Keratinocyte (primary cell): ENCODE results near the gene HDAC9. TPM values are rescaled to one million over a fixed set of nuclear protein-coding genes. Genes with fewer than 3 reads are reported as not detected.

Experiments
- DNase-seq: peaks from one replicate; pipeline ENCODE4 v3.0.0-alpha.2; 2011; ENCODE audit warnings: low read depth, missing footprints, low spot score
- FAIRE-seq: peaks from 2 replicates; lab custom pipeline; 2011; peaks lifted over from hg19 to GRCh38; lab: Jason Lieb, UNC
- H2AFZ ChIP-seq: 2 replicates; pipeline ENCODE4 v1.6.0; 2012; ENCODE audit warnings: low read length, control low read depth, inconsistent platforms; ENCODE audit not compliant: control insufficient read depth
- H3K27ac ChIP-seq: 2 replicates; pipeline ENCODE4 v1.5.1; 2011; ENCODE audit warnings: low read length; ENCODE audit not compliant: control insufficient read depth, insufficient read depth
- H3K27me3 ChIP-seq: 3 replicates; pipeline ENCODE4 v1.6.0; 2011; ENCODE audit warnings: low read length; ENCODE audit not compliant: control insufficient read depth, insufficient read depth; ENCODE audit errors: extremely low read depth
- H3K36me3 ChIP-seq, 2 experiments: 2 replicates in 1 of 2; 3 replicates in 1 of 2; pipeline ENCODE4 v1.5.1; 2011; ENCODE audit warnings: low read length in 2 of 2, mild to moderate bottlenecking in 1 of 2; ENCODE audit not compliant: control insufficient read depth in 2 of 2, insufficient read depth in 2 of 2; ENCODE audit errors: extremely low read depth in 1 of 2
- H3K4me1 ChIP-seq: 3 replicates; pipeline ENCODE4 v1.5.1; 2011; ENCODE audit warnings: low read length; ENCODE audit not compliant: control insufficient read depth, insufficient read depth; ENCODE audit errors: extremely low read depth
- H3K4me2 ChIP-seq: 3 replicates; pipeline ENCODE4 v1.6.0; 2011; ENCODE audit warnings: low read depth, low read length; ENCODE audit not compliant: control insufficient read depth, insufficient read depth; ENCODE audit errors: extremely low read depth
- H3K4me3 ChIP-seq, 3 experiments: fragments of 200-600 bp in 1 of 3; sonication (generic) in 1 of 3; 2 replicates in 2 of 3; 3 replicates in 1 of 3; pipeline ENCODE4 v1.5.1; 2011 to 2016; ENCODE audit warnings: low read length in 3 of 3, mild to moderate bottlenecking in 3 of 3, control low read depth in 2 of 3, inconsistent platforms in 1 of 3, low read depth in 1 of 3, mixed read lengths in 1 of 3, mixed run types in 1 of 3, moderate library complexity in 1 of 3; ENCODE audit not compliant: control insufficient read depth in 2 of 3, insufficient read depth in 2 of 3; ENCODE audit errors: extremely low read depth in 1 of 3
- H3K79me2 ChIP-seq: 2 replicates; pipeline ENCODE4 v1.6.0; 2012; ENCODE audit warnings: low read length; ENCODE audit not compliant: control insufficient read depth, insufficient read depth
- H3K9ac ChIP-seq: 3 replicates; pipeline ENCODE4 v1.6.0; 2011; ENCODE audit warnings: low read length; ENCODE audit not compliant: control insufficient read depth, insufficient read depth; ENCODE audit errors: extremely low read depth
- H3K9me1 ChIP-seq: 3 replicates; pipeline ENCODE4 v1.6.0; 2011; ENCODE audit warnings: low read length; ENCODE audit not compliant: control insufficient read depth, insufficient read depth; ENCODE audit errors: extremely low read depth
- H3K9me3 ChIP-seq: 2 replicates; pipeline ENCODE4 v1.5.1; 2012; ENCODE audit warnings: low read depth, low read length; ENCODE audit not compliant: control insufficient read depth
- H4K20me1 ChIP-seq: 3 replicates; pipeline ENCODE4 v1.6.0; 2011; ENCODE audit warnings: low read length; ENCODE audit not compliant: control insufficient read depth, insufficient read depth; ENCODE audit errors: extremely low read depth
- EZH2 ChIP-seq: IDR thresholded peaks from one replicate; pipeline ENCODE4 v1.6.1; 2012; ENCODE audit warnings: inconsistent platforms, mild to moderate bottlenecking, low read length, moderate library complexity
- dilution Hi-C: fragments of 300-500 bp; cut with MboI; formaldehyde crosslinking; loops from one replicate; pipeline ENCODE4 v1.7.0; 2020; ENCODE audit warnings: low sequenced_read_pairs; ENCODE audit not compliant: extremely low pct_ligation_motif_present
- polyA plus RNA-seq, 5 experiments: library from polyadenylated mRNA; depleted of rRNA in 3 of 5; stranded (reverse) in 3 of 5; stranded (forward) in 1 of 5; unstranded in 1 of 5; fragments of >200 nt; gene quantifications; 1 replicate in 1 of 5; 2 replicates in 3 of 5; 3 replicates in 1 of 5; pipeline versions ENCODE4 v1.2.1 to v1.2.3, GENCODE V29; 2011 to 2012; ENCODE audit warnings: missing spikeins in 2 of 5, low read depth in 1 of 5, low replicate concordance in 1 of 5
- TF ChIP-seq, protein P1 (sequence below), 3 experiments: IDR thresholded peaks in 1 of 3; conservative IDR thresholded peaks in 1 of 3; optimal IDR thresholded peaks in 1 of 3; 2 replicates in 2 of 3; 3 replicates in 1 of 3; pipeline versions ENCODE3 to v1.5.1; 2011; ENCODE audit warnings: low read length in 3 of 3, mild to moderate bottlenecking in 3 of 3, moderate library complexity in 2 of 3, control low read depth in 1 of 3, inconsistent platforms in 1 of 3; ENCODE audit not compliant: insufficient read depth in 2 of 3; ENCODE audit errors: extremely low read depth in 1 of 3

Gene HDAC9
- polyA plus RNA-seq, 1 donor (not counting 4 experiments of a cell fraction or from before 2014, with no cell fraction given), result 24.6 TPM

DNA sequence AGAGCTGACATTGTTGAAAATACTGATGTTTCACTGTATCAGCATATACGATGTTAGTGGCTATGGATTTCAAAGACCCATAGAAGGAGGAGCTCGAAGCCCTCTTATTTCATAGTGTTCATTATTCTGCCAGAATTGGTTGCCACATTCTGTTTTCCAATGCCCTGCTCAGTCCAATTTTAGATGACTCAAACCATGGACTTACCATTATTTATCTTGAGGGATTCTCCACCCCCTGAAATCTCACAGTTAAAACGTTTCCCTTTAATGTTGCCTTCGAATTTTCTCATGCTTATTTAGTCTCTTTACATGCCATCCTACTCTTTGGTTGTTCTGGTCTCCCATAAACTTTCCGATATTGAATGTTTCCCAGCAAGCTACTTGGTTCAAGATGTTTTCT lies 264.5 kb downstream of the HDAC9 start:
- no peak for FAIRE-seq

DNA sequence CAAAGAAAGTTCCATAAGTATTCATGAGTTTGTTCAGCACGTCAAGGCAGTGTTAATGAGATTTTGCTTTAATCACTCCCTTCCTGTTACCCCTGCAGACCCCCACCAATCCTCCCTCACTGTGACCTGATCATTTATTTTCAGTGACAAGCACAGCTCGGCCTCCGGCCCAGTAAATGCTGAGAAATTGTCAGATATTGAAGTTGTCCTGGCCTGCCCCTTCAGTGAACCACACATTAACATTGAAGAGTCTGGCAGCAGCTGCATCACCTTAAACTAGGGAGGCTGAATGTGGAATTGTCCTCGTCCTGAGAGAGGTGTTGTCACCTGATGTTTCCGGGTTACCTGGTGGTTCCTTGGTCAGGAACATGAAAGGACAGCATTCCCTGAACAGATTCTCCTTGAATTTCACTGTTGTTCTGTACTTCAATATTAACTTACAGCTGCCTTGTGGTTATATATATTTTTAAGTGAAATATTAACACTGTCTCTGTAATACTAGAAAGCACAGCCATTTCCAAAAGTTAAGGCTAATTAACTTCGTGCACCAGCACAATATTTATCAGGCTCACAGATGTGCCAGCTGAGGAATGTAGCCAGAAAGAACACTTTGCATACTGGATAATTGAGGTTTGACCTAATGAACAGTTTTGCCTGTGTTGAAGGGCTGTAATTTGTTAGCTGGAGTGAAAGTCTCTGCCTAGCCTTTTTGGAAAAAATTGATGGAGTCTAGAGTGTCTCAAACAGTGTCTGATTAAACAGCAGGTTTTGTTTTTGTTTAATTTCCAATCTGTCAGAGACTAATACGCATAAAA lies 265.3 kb downstream of the HDAC9 start:
- no peaks in the 10 kb centered on the region for H3K4me1 ChIP-seq
- H3K9ac ChIP-seq, result no peak overlapping the region
- H3K27me3 ChIP-seq, result no peaks in the 10 kb centered on the region
- no peak for DNase-seq
- FAIRE-seq, result no peak
- TF ChIP-seq, protein P1, sequence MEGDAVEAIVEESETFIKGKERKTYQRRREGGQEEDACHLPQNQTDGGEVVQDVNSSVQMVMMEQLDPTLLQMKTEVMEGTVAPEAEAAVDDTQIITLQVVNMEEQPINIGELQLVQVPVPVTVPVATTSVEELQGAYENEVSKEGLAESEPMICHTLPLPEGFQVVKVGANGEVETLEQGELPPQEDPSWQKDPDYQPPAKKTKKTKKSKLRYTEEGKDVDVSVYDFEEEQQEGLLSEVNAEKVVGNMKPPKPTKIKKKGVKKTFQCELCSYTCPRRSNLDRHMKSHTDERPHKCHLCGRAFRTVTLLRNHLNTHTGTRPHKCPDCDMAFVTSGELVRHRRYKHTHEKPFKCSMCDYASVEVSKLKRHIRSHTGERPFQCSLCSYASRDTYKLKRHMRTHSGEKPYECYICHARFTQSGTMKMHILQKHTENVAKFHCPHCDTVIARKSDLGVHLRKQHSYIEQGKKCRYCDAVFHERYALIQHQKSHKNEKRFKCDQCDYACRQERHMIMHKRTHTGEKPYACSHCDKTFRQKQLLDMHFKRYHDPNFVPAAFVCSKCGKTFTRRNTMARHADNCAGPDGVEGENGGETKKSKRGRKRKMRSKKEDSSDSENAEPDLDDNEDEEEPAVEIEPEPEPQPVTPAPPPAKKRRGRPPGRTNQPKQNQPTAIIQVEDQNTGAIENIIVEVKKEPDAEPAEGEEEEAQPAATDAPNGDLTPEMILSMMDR (optimal IDR thresholded peaks at IDR 0.05 in 1 of 3, IDR thresholded peaks at IDR 0.05 in 1 of 3, conservative IDR thresholded peaks at IDR 0.05 in 1 of 3; ENCODE audit: extremely low read depth in 1 of 3, insufficient read depth in 2 of 3, low read length in 3 of 3), result no peak
- no peak for TF ChIP-seq EZH2
- H3K9me1 ChIP-seq, result no peaks in the 10 kb centered on the region
- no peaks in the 10 kb centered on the region for H4K20me1 ChIP-seq
- no peak overlapping the region for H3K4me3 ChIP-seq
- H3K27ac ChIP-seq, result no peak overlapping the region
- H3K36me3 ChIP-seq, result no peaks in the 10 kb centered on the region
- dilution Hi-C loops, result no loop called here
- H3K4me2 ChIP-seq, result no peak overlapping the region
- H3K9me3 ChIP-seq, result no peaks in the 10 kb centered on the region
- H2AFZ ChIP-seq, result no peak overlapping the region
- no peaks in the 10 kb centered on the region for H3K79me2 ChIP-seq

More for the DNA sequence above, 264.5 kb downstream of the HDAC9 start:
- Histone ChIP-seq H3K9ac (no peak overlapping the region), H3K4me3 (no peak overlapping the region), H2AFZ (no peak overlapping the region), H3K4me2 (no peak overlapping the region), H4K20me1 (no peaks in the 10 kb centered on the region), H3K9me3 (no peaks in the 10 kb centered on the region), H3K4me1 (no peaks in the 10 kb centered on the region), H3K9me1 (no peaks in the 10 kb centered on the region), H3K79me2 (no peaks in the 10 kb centered on the region), H3K27me3 (no peaks in the 10 kb centered on the region), H3K27ac (no peak overlapping the region), H3K36me3 (no peaks in the 10 kb centered on the region)
- DNase-seq, result no peak
- dilution Hi-C loops, result no loop called here
- TF ChIP-seq, protein P1 (optimal IDR thresholded peaks at IDR 0.05 in 1 of 3, IDR thresholded peaks at IDR 0.05 in 1 of 3, conservative IDR thresholded peaks at IDR 0.05 in 1 of 3; ENCODE audit: extremely low read depth in 1 of 3, insufficient read depth in 2 of 3, low read length in 3 of 3), result no peak
- TF ChIP-seq EZH2, result no peak
